GM12878 (cell line): ENCODE data around the gene B9D1. TPM values are rescaled to one million over a fixed set of nuclear protein-coding genes. Genes with fewer than 3 reads are reported as not detected.

Experiments used
- ATAC-seq: fragments of 200-7000 bp; cut with Tn5 transposase; 3 replicates; pipeline ENCODE4 v1.9.1; 2020; ENCODE audit warnings: mild to moderate bottlenecking, moderate library complexity
- BruUV-seq: library from RNA; stranded (reverse); fragments of 400-500 nt; replicated peaks from 2 replicates; lab custom pipeline; 2021; lab: Mats Ljungman, UMichigan
- CTCF ChIA-PET: fragments of 300-600 bp; sonication (Branson Sonifier 250); formaldehyde crosslinking; extraction: SDS; loops from one replicate; lab custom pipeline; 2021; ENCODE audit warnings: inconsistent platforms; lab: Yijun Ruan, JAX
- POLR2A ChIA-PET: fragments of 350-600 bp; formaldehyde crosslinking; extraction: SDS; loops from one replicate; lab custom pipeline; 2021; ENCODE audit warnings: inconsistent platforms; lab: Charles Lee
- RAD21 ChIA-PET: fragments of 300-600 bp; sonication (Branson Sonifier 250); formaldehyde crosslinking; loops from one replicate; lab custom pipeline; 2023; ENCODE audit warnings: antibody characterized with exemption; ENCODE audit not compliant: unreplicated experiment; lab: Charles Lee
- SMC1A ChIA-PET: fragments of 300-600 bp; sonication (Branson Sonifier 250); formaldehyde crosslinking; loops from one replicate; lab custom pipeline; 2023; ENCODE audit not compliant: unreplicated experiment, uncharacterized antibody; lab: Charles Lee
- DNase-seq: peaks from one replicate; pipeline ENCODE4 v3.0.0-alpha.2; 2011; ENCODE audit warnings: low read depth, low spot score
- FAIRE-seq: peaks from 3 replicates; lab custom pipeline; 2011; peaks lifted over from hg19 to GRCh38; lab: Jason Lieb, UNC
- H2AFZ ChIP-seq: 2 replicates; pipeline ENCODE4 v1.6.0; 2011; ENCODE audit warnings: low read depth, low read length, control low read depth; ENCODE audit not compliant: control insufficient read depth
- H3K27ac ChIP-seq: 2 replicates; pipeline ENCODE4 v1.5.1; 2011; ENCODE audit warnings: control low read depth; ENCODE audit not compliant: control insufficient read depth, insufficient read depth
- H3K27me3 ChIP-seq, 2 experiments: replicated peaks in 1 of 2; 2 replicates each; pipeline versions ENCODE4 v1.6.0 to v1.6.1; 2011; ENCODE audit warnings: low read length in 1 of 2; ENCODE audit not compliant: control insufficient read depth in 2 of 2, insufficient read depth in 2 of 2
- H3K36me3 ChIP-seq, 2 experiments: 2 replicates each; pipeline ENCODE4 v1.5.1; 2011; ENCODE audit warnings: low read length in 1 of 2; ENCODE audit not compliant: control insufficient read depth in 2 of 2, insufficient read depth in 2 of 2
- H3K4me1 ChIP-seq: 2 replicates; pipeline ENCODE4 v1.6.1; 2011; ENCODE audit warnings: mild to moderate bottlenecking, low read length, moderate library complexity, mixed read lengths; ENCODE audit not compliant: control insufficient read depth, insufficient read depth
- H3K4me2 ChIP-seq: 2 replicates; pipeline ENCODE4 v1.6.0; 2011; ENCODE audit warnings: control low read depth; ENCODE audit not compliant: control insufficient read depth, insufficient read depth
- H3K4me3 ChIP-seq: fragments of 200-600 bp; sonication (generic); 2 replicates; pipeline ENCODE4 v1.5.1; 2016
- H3K79me2 ChIP-seq: 2 replicates; pipeline ENCODE4 v1.6.0; 2011; ENCODE audit warnings: low read length; ENCODE audit not compliant: control insufficient read depth, insufficient read depth
- H3K9ac ChIP-seq: 2 replicates; pipeline ENCODE4 v1.8.0; 2011; ENCODE audit warnings: low read length, control low read depth, mixed read lengths; ENCODE audit not compliant: control insufficient read depth, insufficient read depth
- H3K9me3 ChIP-seq: replicated peaks from 3 replicates; pipeline ENCODE4 v1.5.1; 2011; ENCODE audit warnings: mild to moderate bottlenecking, low read length; ENCODE audit not compliant: control insufficient read depth, insufficient read depth
- H4K20me1 ChIP-seq: 2 replicates; pipeline ENCODE4 v1.6.0; 2011; ENCODE audit not compliant: control insufficient read depth, insufficient read depth
- BMI1 ChIP-seq: fragments of 450-650 bp; IDR thresholded peaks from 2 replicates; pipeline ENCODE4 v1.6.1; 2016; ENCODE audit warnings: mild to moderate bottlenecking, moderate library complexity, borderline replicate concordance
- CBX5 ChIP-seq: sonication (generic); IDR thresholded peaks from 2 replicates; pipeline ENCODE4 v1.6.1; 2016; ENCODE audit warnings: low read depth, moderate library complexity, mild to moderate bottlenecking, inconsistent platforms
- TCF12 ChIP-seq: IDR thresholded peaks from 2 replicates; pipeline ENCODE4 v1.6.1; 2011; ENCODE audit warnings: low read depth, mild to moderate bottlenecking, low read length
- TCF7 ChIP-seq: IDR thresholded peaks from 2 replicates; pipeline ENCODE4 v1.6.1; 2014; ENCODE audit warnings: antibody characterized with exemption, borderline replicate concordance
- WGBS: methylation state at CpG from one replicate; pipeline ENCODE4 v1.1.6; 2016; ENCODE audit warnings: low lambda C conversion rate; ENCODE audit not compliant: insufficient replicate concordance, insufficient coverage; ENCODE audit errors: missing lambda C conversion rate; 5-methylcytosine and 5-hydroxymethylcytosine counted together
- in situ Hi-C: fragments of 300-500 bp; cut with MboI; formaldehyde crosslinking; loops from 9 replicates; pipeline ENCODE4 v1.14.3; 2018; ENCODE audit warnings: mixed read lengths
- intact Hi-C: fragments of 100-400 bp; cut with micrococcal nuclease; formaldehyde crosslinking; loops from one replicate; pipeline ENCODE4 v1.14.2; 2022; ENCODE audit not compliant: unreplicated experiment
- polyA plus RNA-seq, 11 experiments: library from polyadenylated mRNA; depleted of rRNA in 4 of 11; unstranded in 6 of 11; stranded (reverse) in 5 of 11; fragments of >200 nt; fragmentation: Nextera tagmentation in 4 of 11; fragmentation: Illumina TruSeq in 1 of 11; extraction: Ambion mirVana in 4 of 11; extraction: Trizol in 1 of 11; gene quantifications; 1 replicate in 1 of 11; 2 replicates in 10 of 11; pipeline versions ENCODE4 v1.2.1 to v1.2.3, GENCODE V29; 2011 to 2016; ENCODE audit warnings: inconsistent platforms in 2 of 11, missing spikeins in 2 of 11, low read depth in 1 of 11
- total RNA-seq, 4 experiments: library from RNA; depleted of rRNA in 3 of 4; stranded (reverse); fragments of >200 nt in 3 of 4; fragmentation: Illumina TruSeq in 1 of 4; extraction: Trizol in 1 of 4; gene quantifications; 2 replicates each; pipeline versions ENCODE4 v1.2.1 to v1.2.3, GENCODE V29; 2013 to 2021

B9D1 gene
- total and polyA plus RNA-seq, 10 of the 15 experiments (the other 5 are each of a cell fraction or from before 2014, with no cell fraction given), result 5.9 to 18.3 (median 9.8) TPM

DNA sequence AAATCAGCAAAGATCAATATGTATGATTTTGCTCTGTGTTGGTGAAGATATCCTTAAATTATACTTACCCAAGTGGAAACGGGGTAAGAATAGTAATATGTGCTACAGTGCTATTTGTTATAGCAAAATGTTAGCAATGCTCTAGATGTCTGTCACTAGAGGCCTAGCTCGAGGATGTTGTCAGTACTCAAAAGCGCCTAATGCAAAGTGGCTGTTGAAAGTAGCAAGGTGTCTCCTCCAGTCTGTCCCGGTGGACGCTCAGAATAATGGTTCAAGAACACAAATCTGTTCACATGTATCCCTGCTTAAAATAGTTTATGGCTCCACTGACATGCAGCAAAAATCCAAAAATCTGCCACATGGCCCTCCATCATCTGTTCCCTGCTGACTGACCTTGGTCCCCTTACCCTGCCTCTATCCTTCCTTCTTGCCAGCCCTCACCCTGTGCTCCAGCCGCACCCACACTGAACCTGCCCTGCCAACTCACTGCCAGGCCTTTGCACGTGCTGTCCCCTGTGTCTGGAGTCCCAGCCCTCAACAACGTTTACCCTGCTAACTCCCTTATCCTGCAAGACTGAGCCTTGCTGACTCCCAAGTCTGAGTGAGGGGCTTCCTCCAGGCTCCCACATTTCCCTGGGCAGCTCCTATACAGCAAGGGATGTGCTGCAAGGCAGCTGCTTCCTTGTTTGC is 38.9 kb upstream of the B9D1 start:
- no peak overlapping the region for H3K4me3 ChIP-seq
- H3K79me2 ChIP-seq, result no peaks in the 10 kb centered on the region
- no peaks in the 10 kb centered on the region for H3K9me3 ChIP-seq
- in situ Hi-C loops (no loop called here), intact Hi-C loops (no loop called here)
- H3K4me2 ChIP-seq, result no peak overlapping the region
- ATAC-seq (no peak), FAIRE-seq (no peak), DNase-seq (no peak)
- ChIA-PET CTCF (interaction anchor here (1.8 kb wide), 1 partner anchor 39 kb away, joined by 4 read pairs; the partner anchor contains the start of gene B9D1), SMC1A (no interaction called here), RAD21 (interaction anchor here (1.3 kb wide), 1 partner anchor 24 kb away, joined by 4 read pairs; the partner anchor contains the start of gene MAPK7), POLR2A (no interaction called here)
- H3K27me3 ChIP-seq, result no peaks in the 10 kb centered on the region; a peak in 1 of 4 replicates
- no peak overlapping the region for H3K9ac ChIP-seq
- no peaks in the 10 kb centered on the region for H4K20me1 ChIP-seq
- BruUV-seq, result no TSS peak
- TF ChIP-seq TCF7, result no peak
- no peaks in the 10 kb centered on the region for H3K36me3 ChIP-seq
- WGBS, result 32% methylated on average over 8 of the region's 8 CpGs
- H3K4me1 ChIP-seq, result peaks cover 4% of the 10 kb centered on the region; the same call in 1 of the 2 replicates
- H2AFZ ChIP-seq, result no peak overlapping the region
- H3K27ac ChIP-seq, result no peak overlapping the region

- Histone ChIP-seq H3K27me3 (no peaks in the 10 kb centered on the region; a peak in 1 of 4 replicates), H3K36me3 (no peaks in the 10 kb centered on the region), H3K79me2 (no peaks in the 10 kb centered on the region), H4K20me1 (no peaks in the 10 kb centered on the region), H3K27ac (no peak overlapping the region), H3K4me1 (peaks cover 4% of the 10 kb centered on the region; the same call in 1 of the 2 replicates), H3K4me2 (no peak overlapping the region), H3K9ac (no peak overlapping the region), H2AFZ (no peak overlapping the region), H3K4me3 (no peak overlapping the region), H3K9me3 (no peaks in the 10 kb centered on the region)
- ATAC-seq, result no peak
- ChIA-PET SMC1A (interaction anchor here (0.6 kb wide), 1 partner anchor 99 kb away, joined by 3 read pairs; no protein-coding TSS in a partner anchor), CTCF (interaction anchor here (1.8 kb wide), 1 partner anchor 37 kb away, joined by 4 read pairs; the partner anchor contains the start of gene B9D1), POLR2A (no interaction called here), RAD21 (no interaction called here)
- 7% methylated on average over 3 of the region's 3 CpGs for WGBS
- no peak for FAIRE-seq
- in situ Hi-C loops, result no loop called here
- intact Hi-C loops, result no loop called here
- no peak for DNase-seq
- BruUV-seq, result no TSS peak
- TF ChIP-seq BMI1, result no peak
- no peak for TF ChIP-seq CBX5
- TF ChIP-seq TCF12, result no peak
- TF ChIP-seq, all 136 proteins: peak for 0
Observed at GRCh38 chr17:19399750-19400450, 37.4 kb upstream of the B9D1 start.
